SK-N-SH (cell line): ENCODE results near the gene SLC39A9. TPM values are rescaled to one million over a fixed set of nuclear protein-coding genes. Genes with fewer than 3 reads are reported as not detected.

Experiments
- CTCF ChIA-PET: fragments of 300-600, 350-600 bp; formaldehyde crosslinking; extraction: SDS; loops from one replicate; lab custom pipeline; 2021; lab: Yijun Ruan, JAX
- POLR2A ChIA-PET: fragments of 350-600 bp; sonication (Branson Sonifier 250); formaldehyde crosslinking; extraction: SDS; loops from one replicate; lab custom pipeline; 2020; ENCODE audit warnings: antibody characterized with exemption, inconsistent platforms; lab: Yijun Ruan, JAX
- DNase-seq: peaks from one replicate; pipeline ENCODE4 v3.0.0; 2012
- H2AFZ ChIP-seq: fragments of 200-600 bp; sonication (generic); 2 replicates; pipeline ENCODE4 v1.8.1; 2016; ENCODE audit warnings: antibody characterized with exemption, mild to moderate bottlenecking, low read depth
- H3F3A ChIP-seq: fragments of 200-600 bp; sonication (generic); replicated peaks from 2 replicates; pipeline ENCODE3; 2016; ENCODE audit warnings: antibody characterized with exemption, mild to moderate bottlenecking; ENCODE audit not compliant: insufficient read depth
- H3K27ac ChIP-seq, 2 experiments: fragments of 200-500 bp in 1 of 2; fragments of 200-600 bp in 1 of 2; sonication (Bioruptor generic) in 1 of 2; sonication (generic), shearing (Covaris generic) in 1 of 2; 2 replicates each; pipeline versions ENCODE4 v1.5.1 to v1.6.1; 2014 to 2016; ENCODE audit warnings: low read depth in 2 of 2, inconsistent platforms in 1 of 2, low read length in 1 of 2, mild to moderate bottlenecking in 1 of 2, mixed read lengths in 1 of 2
- H3K27me3 ChIP-seq: fragments of 200-600 bp; sonication (generic), shearing (Covaris generic); 2 replicates; pipeline ENCODE4 v1.6.1; 2016; ENCODE audit warnings: mixed run types; ENCODE audit not compliant: insufficient read depth
- H3K36me3 ChIP-seq, 2 experiments: fragments of 200-500 bp in 1 of 2; fragments of 200-600 bp in 1 of 2; sonication (Bioruptor generic) in 1 of 2; sonication (generic) in 1 of 2; replicated peaks in 1 of 2; 2 replicates each; pipeline versions ENCODE3 to v1.5.1; 2014 to 2016; ENCODE audit warnings: low read length in 1 of 2, mild to moderate bottlenecking in 1 of 2; ENCODE audit not compliant: insufficient read depth in 2 of 2, control insufficient read depth in 1 of 2
- H3K4me1 ChIP-seq, 2 experiments: fragments of 200-500 bp in 1 of 2; fragments of 200-600 bp in 1 of 2; sonication (Bioruptor generic) in 1 of 2; sonication (generic), shearing (Covaris generic) in 1 of 2; 2 replicates each; pipeline versions ENCODE4 v1.5.1 to v1.6.1; 2014 to 2016; ENCODE audit warnings: low read depth in 1 of 2, low read length in 1 of 2, mixed run types in 1 of 2; ENCODE audit not compliant: insufficient read depth in 2 of 2, control insufficient read depth in 1 of 2
- H3K4me2 ChIP-seq: fragments of 200-600 bp; sonication (generic), shearing (Covaris generic); 2 replicates; pipeline ENCODE4 v1.6.1; 2017; ENCODE audit warnings: mixed run types
- H3K4me3 ChIP-seq, 2 experiments: fragments of 200-500 bp in 1 of 2; fragments of 200-600 bp in 1 of 2; sonication (Bioruptor generic) in 1 of 2; sonication (generic), shearing (Covaris generic) in 1 of 2; 2 replicates each; pipeline versions ENCODE4 v1.5.1 to v1.8.1; 2014 to 2016; ENCODE audit warnings: low read depth in 2 of 2, inconsistent platforms in 1 of 2, low read length in 1 of 2, mild to moderate bottlenecking in 1 of 2, mixed read lengths in 1 of 2, moderate library complexity in 1 of 2
- H3K79me2 ChIP-seq: fragments of 200-600 bp; sonication (generic); 2 replicates; pipeline ENCODE4 v1.8.1; 2017; ENCODE audit warnings: mild to moderate bottlenecking; ENCODE audit not compliant: insufficient read depth
- H3K9ac ChIP-seq: fragments of 200-600 bp; sonication (generic); 2 replicates; pipeline ENCODE4 v1.6.1; 2017; ENCODE audit warnings: mixed run types
- H3K9me2 ChIP-seq: fragments of 200-600 bp; sonication (generic); 2 replicates; pipeline ENCODE4 v1.6.1; 2017; ENCODE audit warnings: mixed run types
- H3K9me3 ChIP-seq: fragments of 200-600 bp; sonication (generic); 2 replicates; pipeline ENCODE4 v1.6.1; 2017; ENCODE audit warnings: mixed run types, mild to moderate bottlenecking, moderate library complexity
- H4K20me1 ChIP-seq: fragments of 200-600 bp; sonication (generic); 2 replicates; pipeline ENCODE4 v1.6.1; 2017; ENCODE audit warnings: mild to moderate bottlenecking, mixed run types; ENCODE audit not compliant: insufficient read depth
- CHD2 ChIP-seq: fragments of 150-350 bp; IDR thresholded peaks from 2 replicates; pipeline ENCODE4 v1.6.1; 2018; ENCODE audit warnings: low read length; ENCODE audit not compliant: partially characterized antibody
- EP300 ChIP-seq, 2 experiments: IDR thresholded peaks; 2 replicates each; pipeline versions ENCODE4 v1.4.0 to v1.6.1; 2012; ENCODE audit warnings: borderline replicate concordance in 1 of 2, low read depth in 1 of 2, low read length in 1 of 2
- EZH2phosphoT487 ChIP-seq: fragments of 200-600 bp; sonication (generic); IDR thresholded peaks from 2 replicates; pipeline ENCODE4 v1.6.1; 2017; ENCODE audit warnings: low read depth, mixed run types, mild to moderate bottlenecking, antibody characterized with exemption, moderate library complexity, borderline replicate concordance
- GABPA ChIP-seq: IDR thresholded peaks from 2 replicates; pipeline ENCODE4 v1.4.0; 2012; ENCODE audit warnings: low read depth, mild to moderate bottlenecking
- GATA2 ChIP-seq: sonication (generic); formaldehyde crosslinking; IDR thresholded peaks from 2 replicates; pipeline ENCODE4 v1.5.0; 2020; ENCODE audit warnings: mild to moderate bottlenecking, missing genetic modification reagents
- NFIC ChIP-seq: IDR thresholded peaks from 2 replicates; pipeline ENCODE4 v1.4.0; 2012; ENCODE audit warnings: borderline replicate concordance
- NRF1 ChIP-seq: IDR thresholded peaks from 2 replicates; pipeline ENCODE4 v1.6.1; 2012; ENCODE audit warnings: low read depth, mild to moderate bottlenecking, low read length
- POLR2AphosphoS5 ChIP-seq: IDR thresholded peaks from 2 replicates; pipeline ENCODE4 v1.6.1; 2012; ENCODE audit warnings: low read depth, low read length
- RFX5 ChIP-seq: IDR thresholded peaks from 2 replicates; pipeline ENCODE4 v1.6.1; 2012; ENCODE audit warnings: mild to moderate bottlenecking, improper control_type of control experiment, low read length
- RXRA ChIP-seq: IDR thresholded peaks from 2 replicates; pipeline ENCODE4 v1.4.0; 2012; ENCODE audit warnings: low read depth, mild to moderate bottlenecking, borderline replicate concordance
- TCF12 ChIP-seq: IDR thresholded peaks from 2 replicates; pipeline ENCODE4 v1.4.0; 2012
- TEAD4 ChIP-seq: IDR thresholded peaks from 2 replicates; pipeline ENCODE4 v1.4.0; 2012; ENCODE audit warnings: mild to moderate bottlenecking, borderline replicate concordance; ENCODE audit not compliant: insufficient read depth
- YY1 ChIP-seq: IDR thresholded peaks from 2 replicates; pipeline ENCODE4 v1.4.0; 2012; ENCODE audit warnings: low read depth, mild to moderate bottlenecking
- WGBS: methylation state at CpG from one replicate; pipeline ENCODE4 v1.1.6; 2017; ENCODE audit warnings: low lambda C conversion rate; 5-methylcytosine and 5-hydroxymethylcytosine counted together
- polyA plus RNA-seq, 3 experiments: library from polyadenylated mRNA; depleted of rRNA; stranded (reverse); fragments of >200 nt; gene quantifications; 2 replicates each; pipeline ENCODE4 v1.2.3, GENCODE V29; 2012
- TF ChIP-seq, protein P1 (sequence below): fragments of 200-600 bp; sonication (generic); IDR thresholded peaks from 2 replicates; pipeline ENCODE4 v1.6.1; 2017; ENCODE audit warnings: antibody characterized with exemption, mild to moderate bottlenecking, moderate library complexity
- TF ChIP-seq, protein P2 (sequence below): IDR thresholded peaks from 2 replicates; pipeline ENCODE4 v1.4.0; 2012; ENCODE audit warnings: low read depth, borderline replicate concordance
- TF ChIP-seq, protein P3 (sequence below): fragments of 150-350 bp; IDR thresholded peaks from 2 replicates; pipeline ENCODE4 v1.6.1; 2017; ENCODE audit warnings: antibody characterized with exemption, low read length, low read depth, borderline replicate concordance

SLC39A9 gene
- polyA plus RNA-seq, 1 of the 3 experiments (the other 2 are of a cell fraction): 39.8 TPM

DNA sequence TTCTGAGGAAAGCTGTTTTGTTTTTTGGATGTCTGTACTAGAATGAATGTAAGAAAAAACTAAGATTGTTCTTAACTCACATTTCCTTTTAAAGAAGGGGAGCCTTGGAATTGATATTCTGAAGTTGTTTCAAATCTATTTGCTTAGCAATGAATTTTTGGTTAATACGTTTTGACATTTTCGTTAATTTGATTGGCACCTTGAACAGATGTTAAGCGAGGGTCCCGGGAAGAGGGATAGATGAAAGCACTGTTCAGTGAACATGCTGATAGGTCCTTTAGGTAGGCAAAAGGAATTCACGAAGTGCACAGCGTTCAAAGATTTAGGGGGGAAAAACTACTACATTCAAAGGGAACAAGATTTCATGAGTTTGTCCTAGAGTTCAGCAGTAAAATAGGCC, 1.7 kb downstream of the SLC39A9 start:
- Histone ChIP-seq H3K27me3 (no peaks in the 10 kb centered on the region), H3K9me3 (no peaks in the 10 kb centered on the region), H3K27ac (no peak overlapping the region), H3K4me1 (peaks cover 10 to 25% of the 10 kb centered on the region in 2 experiments; a peak in 3 of 4 replicates), H3F3A (peaks cover 6% of the 10 kb centered on the region), H2AFZ (no peak overlapping the region), H3K79me2 (peaks cover 93% of the 10 kb centered on the region), H3K4me3 (peak overlapping the region; percentile 83 to 93), H4K20me1 (peaks cover 69% of the 10 kb centered on the region), H3K36me3 (peaks cover 10 to 19% of the 10 kb centered on the region in 2 experiments), H3K9ac (peak overlapping the region; percentile 99), H3K4me2 (peak overlapping the region; percentile 90), H3K9me2 (no peaks in the 10 kb centered on the region)
- 30% methylated on average over 6 of the region's 6 CpGs for WGBS
- ChIA-PET POLR2A (no interaction called here), CTCF (interaction anchor here (1.1 to 1.6 kb wide), 2 partner anchors 60 to 141 kb away, joined by 3 to 4 read pairs; no protein-coding TSS in a partner anchor)
- DNase-seq: no peak
- TF ChIP-seq TEAD4: no peak
- TF ChIP-seq, protein P1, sequence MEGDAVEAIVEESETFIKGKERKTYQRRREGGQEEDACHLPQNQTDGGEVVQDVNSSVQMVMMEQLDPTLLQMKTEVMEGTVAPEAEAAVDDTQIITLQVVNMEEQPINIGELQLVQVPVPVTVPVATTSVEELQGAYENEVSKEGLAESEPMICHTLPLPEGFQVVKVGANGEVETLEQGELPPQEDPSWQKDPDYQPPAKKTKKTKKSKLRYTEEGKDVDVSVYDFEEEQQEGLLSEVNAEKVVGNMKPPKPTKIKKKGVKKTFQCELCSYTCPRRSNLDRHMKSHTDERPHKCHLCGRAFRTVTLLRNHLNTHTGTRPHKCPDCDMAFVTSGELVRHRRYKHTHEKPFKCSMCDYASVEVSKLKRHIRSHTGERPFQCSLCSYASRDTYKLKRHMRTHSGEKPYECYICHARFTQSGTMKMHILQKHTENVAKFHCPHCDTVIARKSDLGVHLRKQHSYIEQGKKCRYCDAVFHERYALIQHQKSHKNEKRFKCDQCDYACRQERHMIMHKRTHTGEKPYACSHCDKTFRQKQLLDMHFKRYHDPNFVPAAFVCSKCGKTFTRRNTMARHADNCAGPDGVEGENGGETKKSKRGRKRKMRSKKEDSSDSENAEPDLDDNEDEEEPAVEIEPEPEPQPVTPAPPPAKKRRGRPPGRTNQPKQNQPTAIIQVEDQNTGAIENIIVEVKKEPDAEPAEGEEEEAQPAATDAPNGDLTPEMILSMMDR: no peak
- TF ChIP-seq RFX5: no peak
- TF ChIP-seq RXRA: no peak
- no peak for TF ChIP-seq POLR2AphosphoS5
- no peak for TF ChIP-seq GATA2 (CRISPR knock-in tag)
- no peak for TF ChIP-seq GABPA
- TF ChIP-seq, protein P2, sequence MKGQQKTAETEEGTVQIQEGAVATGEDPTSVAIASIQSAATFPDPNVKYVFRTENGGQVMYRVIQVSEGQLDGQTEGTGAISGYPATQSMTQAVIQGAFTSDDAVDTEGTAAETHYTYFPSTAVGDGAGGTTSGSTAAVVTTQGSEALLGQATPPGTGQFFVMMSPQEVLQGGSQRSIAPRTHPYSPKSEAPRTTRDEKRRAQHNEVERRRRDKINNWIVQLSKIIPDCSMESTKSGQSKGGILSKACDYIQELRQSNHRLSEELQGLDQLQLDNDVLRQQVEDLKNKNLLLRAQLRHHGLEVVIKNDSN: no peak
- no peak for TF ChIP-seq YY1
- TF ChIP-seq CHD2: no peak
- no peak for TF ChIP-seq NFIC
- no peak for TF ChIP-seq EZH2phosphoT487
- no peak for TF ChIP-seq TCF12
- TF ChIP-seq, protein P3, sequence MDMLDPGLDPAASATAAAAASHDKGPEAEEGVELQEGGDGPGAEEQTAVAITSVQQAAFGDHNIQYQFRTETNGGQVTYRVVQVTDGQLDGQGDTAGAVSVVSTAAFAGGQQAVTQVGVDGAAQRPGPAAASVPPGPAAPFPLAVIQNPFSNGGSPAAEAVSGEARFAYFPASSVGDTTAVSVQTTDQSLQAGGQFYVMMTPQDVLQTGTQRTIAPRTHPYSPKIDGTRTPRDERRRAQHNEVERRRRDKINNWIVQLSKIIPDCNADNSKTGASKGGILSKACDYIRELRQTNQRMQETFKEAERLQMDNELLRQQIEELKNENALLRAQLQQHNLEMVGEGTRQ: no peak
- no peak for TF ChIP-seq EP300 (IDR thresholded peaks at IDR 0.05; ENCODE audit: borderline replicate concordance in 1 of 2, low read depth in 1 of 2, low read length in 1 of 2)
- no peak for TF ChIP-seq NRF1
